NCI-H1092 treated with DMSO at 0.1 percent for 48 hours (cell line): Measurements from ENCODE around the gene UNC5C.

Experiments
- DNase-seq: peaks from one replicate; lab custom pipeline; 2025; lab: John Stamatoyannopoulos, UW

The UNC5C gene

DNA sequence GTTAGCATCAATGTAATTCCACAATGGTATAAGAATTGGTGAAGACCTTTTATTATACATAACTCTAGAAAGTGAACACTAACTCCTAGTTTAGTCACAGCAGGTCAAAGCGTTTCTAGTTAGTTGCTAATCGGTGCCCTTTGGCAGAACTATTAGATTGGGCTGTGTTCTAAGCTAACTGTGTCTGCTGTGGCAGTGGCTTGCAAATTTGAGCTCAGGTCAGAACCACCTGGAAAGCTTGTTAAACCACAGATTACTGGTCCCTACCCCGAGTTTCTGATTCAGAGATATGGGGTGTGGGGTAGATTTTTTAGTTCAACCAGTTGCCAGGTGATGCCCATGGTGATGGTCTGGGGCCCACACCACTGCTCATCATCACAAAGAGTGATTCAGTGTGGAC, 332.1 kb downstream of the UNC5C start:
- no peak for DNase-seq

DNA sequence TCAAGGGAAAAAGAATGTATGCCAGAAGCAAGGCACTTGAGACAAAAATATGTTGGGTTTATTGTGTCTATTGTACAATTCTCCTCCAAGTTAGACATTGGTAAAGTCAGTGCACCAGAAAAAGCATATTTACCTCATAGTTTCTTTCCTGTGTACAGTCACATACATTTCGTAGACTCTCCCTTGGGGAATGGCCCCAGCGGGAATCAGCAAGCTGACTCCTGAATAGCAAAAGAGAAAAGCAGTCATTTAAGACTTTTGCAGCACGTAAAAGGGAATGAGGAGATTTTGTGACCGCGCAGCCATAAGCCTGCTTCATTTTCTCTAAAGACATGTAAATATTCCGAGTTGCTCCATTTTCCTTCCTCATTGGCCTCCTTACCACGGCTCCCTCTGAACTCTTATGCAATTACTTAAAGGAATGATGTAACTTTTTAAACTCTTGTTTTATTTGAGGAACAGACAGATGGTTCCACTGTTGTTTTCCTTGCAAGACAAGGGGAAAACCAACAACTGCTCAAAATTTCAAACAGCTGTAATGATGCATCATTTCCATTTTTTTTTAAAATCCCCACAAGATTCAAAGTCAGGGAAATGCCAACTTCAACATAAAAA, 332.7 kb downstream of the UNC5C start:
- DNase-seq: no peak

DNA sequence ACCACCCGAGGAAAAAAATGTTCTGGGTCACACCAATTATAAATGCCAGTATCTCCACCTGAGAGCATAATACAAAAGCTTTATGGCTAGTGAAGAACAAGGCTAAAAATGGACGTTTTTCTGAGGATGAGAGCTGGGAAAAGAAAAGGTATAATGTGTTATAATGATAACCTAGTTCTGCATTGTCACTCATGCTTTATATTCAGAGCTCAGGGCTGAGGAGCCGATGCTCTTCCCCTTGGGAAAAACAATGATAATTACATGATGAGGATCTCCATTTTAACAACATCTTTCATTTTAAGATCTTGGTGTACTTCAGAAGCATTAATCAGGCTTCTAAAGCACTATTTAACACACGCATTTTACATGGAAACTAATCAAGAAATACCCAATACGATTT, 333.7 kb downstream of the UNC5C start:
- DNase-seq: no peak

DNA sequence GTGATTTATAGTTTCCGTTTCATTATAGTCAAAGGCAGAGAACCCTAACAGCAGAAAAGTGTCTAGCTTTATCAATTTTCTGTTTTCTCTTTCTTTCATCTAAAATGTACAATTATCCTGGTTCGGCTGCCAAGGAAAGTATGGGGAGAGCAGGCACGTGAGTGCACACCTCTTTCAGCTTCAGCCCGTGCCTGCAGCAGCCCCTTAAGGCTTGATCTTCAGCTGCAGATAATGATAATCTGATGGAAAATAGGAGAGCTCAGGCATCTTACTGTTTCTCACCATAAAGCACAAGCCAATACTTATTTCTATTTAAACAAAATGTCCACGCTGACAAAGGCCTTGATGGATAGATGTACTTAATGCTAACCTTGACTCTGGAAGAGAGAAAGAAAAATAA, 334.4 kb downstream of the UNC5C start:
- DNase-seq: no peak

DNA sequence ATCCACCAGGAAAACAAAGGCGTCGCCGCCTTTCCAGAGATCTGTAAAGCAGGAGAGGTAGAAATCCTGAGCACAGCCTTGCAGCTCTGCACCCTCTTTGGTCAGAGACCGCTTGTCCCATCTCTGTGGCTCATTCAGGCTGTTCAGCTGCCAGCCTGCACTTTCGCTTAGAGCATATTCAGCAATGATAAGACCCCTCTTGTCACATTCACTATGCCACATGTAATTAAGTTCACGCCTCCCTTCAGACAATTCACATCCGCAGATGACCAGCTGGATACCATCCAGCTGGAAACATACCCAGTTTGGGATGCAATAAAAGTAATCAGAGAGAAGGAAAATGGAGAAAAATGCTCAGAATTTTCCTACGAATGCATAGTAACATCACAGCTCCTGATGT, 335.4 kb downstream of the UNC5C start:
- DNase-seq: no peak

DNA sequence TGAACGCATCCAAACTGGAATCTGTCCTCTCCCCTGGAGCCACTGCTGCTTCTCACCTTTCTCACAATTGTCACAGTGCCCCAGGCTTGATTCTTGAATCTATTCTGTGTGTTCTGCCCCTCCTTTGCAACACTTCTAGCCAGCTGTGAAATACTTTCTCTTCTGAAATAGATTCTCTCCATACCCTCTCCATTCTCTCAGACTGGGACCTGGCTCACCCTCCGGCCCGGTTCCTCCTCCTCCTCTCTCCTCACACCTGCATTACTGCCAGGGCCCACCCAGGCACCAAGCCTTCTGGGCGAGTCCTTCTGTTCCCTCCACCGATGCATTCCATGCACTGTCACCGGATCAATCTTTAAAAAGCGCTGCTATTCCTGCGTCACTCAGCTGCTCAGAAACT, 336.1 kb downstream of the UNC5C start:
- DNase-seq: no peak

DNA sequence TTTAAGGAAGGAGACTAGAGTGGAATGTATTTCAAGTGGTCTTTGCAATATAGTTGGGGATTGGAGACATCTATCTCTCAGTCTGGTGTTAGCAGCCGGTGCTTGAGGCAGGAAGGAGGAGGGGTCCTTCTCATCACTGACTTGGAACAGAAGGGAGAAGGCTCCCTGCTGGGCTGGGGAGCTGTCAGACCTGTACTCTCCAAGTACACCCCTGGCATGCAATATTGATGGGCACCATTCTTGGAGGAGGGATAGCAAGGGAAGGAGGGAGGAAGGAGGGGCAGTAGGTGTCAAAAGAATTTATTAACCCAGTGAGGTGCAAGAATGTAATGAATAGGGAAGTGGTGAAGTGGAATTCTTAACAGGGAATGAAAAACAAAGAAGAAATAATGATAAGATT, 338.8 kb downstream of the UNC5C start:
- no peak for DNase-seq

DNA sequence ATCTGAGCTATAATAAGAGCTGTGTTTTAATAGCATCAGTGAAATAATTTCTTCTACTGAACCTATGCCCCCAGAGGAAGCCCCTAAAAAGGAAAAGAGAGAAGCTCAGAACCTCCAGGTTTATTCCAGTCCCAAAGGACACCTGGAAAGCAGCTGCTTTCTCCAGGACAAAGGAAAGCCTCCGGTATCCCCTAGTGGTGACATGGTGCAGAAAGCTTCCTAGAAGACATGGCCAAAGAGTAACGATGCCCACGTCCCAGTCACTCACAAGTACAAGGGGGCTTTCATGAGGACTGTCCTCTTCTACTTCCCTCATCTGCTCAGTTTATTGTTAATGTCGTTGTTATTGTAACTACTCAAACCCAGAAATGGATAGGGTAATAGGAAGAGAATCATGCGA, 343.9 kb downstream of the UNC5C start:
- no peak for DNase-seq

DNA sequence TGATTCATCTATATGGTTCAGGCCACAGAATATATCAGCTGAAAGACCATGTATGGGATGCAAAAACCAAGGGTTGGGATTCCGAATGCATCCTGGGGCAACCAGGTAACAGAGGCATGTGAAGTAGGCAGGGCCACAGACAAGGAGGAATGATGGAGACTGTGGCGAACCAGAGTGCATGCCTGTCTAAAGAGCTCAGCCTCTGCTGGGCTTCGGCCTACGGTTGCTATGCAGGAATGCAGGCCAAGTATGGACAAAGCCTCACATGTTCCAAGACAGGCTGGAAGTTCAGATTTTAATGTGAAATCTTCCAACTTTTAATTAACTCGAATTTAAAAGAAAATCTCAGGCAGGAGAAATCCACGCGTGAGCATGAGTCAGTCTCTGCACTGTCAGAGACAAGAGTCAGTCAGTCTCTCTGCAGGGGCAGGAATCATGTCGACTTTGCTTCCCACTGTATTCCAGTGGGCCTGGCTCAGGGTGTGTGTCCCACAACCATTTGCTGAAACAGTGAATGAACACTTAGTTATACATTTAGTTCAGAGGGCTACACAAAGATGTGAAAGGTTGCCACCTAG, 344.4 kb downstream of the UNC5C start:
- DNase-seq: no peak

DNA sequence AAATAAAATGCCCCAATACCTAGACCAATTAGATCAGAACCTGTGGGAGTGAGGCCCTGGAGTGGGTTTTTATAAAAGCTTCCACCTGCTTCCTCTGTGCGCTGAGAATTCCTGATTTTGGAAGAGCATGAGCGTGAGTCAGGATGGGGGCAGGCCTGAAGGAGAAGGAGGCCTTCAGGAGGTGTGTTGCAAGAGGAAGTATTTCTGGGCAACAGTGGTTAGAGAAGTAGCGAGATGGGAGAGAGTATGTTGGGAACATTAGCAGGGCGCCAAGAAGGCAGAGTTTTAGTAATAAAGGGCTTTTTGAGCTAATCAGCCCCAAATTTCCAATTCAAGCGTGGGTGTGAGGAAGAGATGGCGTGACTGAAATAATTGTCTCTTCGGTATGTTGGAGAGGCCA, 349.8 kb downstream of the UNC5C start:
- DNase-seq: no peak

DNA sequence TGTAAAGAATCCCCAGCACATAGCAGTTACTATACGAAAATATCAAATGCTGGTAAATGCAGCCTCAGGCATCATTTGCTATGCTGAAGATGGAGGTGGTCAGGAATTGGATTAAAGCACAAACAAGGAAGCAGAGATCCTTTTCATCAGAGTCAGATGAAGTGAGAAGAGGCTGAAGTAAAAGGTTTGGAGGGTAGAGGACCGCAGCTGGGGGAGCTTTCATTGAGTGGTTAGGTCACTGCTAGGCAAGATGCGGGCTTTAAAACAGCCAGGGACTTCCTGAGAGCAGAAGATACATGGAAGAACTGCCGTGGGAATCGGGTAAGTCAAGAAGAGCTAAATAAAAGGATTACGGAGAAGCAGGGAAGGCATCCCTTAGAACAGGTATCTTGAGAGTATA, 351.4 kb downstream of the UNC5C start:
- no peak for DNase-seq

DNA sequence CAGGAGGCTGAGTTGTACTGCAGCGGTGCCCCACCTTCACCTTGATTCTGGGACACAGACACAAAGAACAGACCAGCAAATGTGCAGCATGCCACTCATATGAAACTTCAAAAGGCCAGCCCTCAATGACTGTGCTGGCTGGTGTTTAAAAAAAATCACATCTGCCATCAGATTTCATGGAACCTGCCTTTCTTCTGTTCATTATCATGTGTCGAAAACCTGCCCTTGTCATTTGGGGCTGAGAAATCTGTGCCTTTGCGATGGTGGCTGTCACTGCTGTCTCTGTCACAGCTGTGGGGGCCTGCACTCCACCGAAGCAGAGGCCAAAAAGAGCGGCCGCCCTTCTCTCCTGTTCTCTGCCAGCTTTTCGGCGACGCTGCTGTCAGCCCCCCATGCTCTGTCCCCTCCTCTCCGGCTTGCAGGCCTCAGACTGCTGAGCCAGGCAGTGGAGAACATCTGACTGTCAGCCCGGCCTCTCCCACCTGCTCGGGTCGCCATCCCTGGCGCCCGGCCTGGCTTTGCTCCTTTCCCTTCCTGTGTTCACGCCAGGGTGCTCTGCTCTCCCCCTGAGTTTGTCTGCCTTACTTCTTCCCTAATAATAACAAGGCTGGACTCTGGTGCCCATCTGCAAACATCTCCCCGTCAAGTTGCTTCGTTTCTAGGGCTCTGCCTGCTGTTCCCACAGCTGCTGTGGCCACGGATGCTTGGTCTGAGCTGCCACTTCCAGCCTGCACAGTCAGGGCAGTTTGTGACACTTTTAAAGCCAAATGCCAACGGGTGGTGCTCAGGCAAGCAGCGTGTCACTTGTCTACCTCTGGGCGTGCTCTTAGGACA, 355.2 kb downstream of the UNC5C start:
- no peak for DNase-seq

DNA sequence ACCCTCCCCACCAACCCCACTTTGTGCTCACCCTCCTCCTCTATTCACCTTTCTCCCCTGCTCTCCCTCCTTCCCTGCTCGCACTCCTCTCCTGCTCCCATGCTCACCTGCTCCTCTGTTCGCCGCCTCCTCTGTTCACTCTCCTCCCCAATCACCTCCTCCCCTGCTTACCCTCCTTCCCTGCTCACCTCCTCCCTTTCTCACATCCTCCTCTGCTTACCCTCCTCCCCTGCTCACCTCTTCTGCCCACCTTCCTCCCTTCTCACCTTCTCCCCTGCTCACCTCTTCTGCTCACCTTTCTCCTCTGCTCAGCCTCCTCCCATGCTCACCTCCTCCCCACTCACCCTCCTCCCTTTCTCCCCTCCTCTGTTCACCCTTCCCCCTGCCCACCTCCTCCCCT, 357.2 kb downstream of the UNC5C start:
- no peak for DNase-seq

DNA sequence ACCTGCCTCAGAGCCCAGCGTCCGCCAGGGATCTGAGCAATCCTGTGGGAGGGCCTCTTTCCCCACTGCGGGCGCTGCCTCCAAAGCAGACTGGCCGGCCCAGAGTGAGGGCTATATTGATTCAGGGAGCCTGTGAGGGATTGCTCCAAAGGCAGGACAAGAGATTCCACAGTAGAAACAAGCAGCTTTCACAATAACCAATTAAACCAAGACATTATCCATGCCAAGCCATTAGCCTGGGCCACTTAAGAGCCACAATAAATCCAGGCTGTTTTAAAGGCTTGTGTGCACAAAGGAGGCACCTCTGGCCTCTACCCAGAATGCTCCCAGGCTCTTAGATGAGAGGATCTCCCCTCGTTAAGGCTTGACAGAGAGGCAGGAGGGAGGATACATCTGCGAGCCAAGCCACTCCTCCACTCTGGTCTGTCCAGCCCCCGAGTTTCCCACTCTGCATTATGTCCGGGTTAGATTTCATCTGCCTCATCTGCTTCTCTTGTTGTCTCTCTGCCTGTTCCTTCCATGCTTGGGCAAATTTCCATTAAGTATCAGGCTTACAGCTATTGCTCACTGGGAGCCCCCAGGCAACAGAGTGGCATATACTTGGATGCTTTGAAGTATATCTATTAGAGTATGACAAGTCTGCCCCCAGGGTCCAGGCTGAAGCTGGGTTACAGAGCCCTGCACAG, 357.9 kb downstream of the UNC5C start:
- peak; percentile 11 for DNase-seq

DNA sequence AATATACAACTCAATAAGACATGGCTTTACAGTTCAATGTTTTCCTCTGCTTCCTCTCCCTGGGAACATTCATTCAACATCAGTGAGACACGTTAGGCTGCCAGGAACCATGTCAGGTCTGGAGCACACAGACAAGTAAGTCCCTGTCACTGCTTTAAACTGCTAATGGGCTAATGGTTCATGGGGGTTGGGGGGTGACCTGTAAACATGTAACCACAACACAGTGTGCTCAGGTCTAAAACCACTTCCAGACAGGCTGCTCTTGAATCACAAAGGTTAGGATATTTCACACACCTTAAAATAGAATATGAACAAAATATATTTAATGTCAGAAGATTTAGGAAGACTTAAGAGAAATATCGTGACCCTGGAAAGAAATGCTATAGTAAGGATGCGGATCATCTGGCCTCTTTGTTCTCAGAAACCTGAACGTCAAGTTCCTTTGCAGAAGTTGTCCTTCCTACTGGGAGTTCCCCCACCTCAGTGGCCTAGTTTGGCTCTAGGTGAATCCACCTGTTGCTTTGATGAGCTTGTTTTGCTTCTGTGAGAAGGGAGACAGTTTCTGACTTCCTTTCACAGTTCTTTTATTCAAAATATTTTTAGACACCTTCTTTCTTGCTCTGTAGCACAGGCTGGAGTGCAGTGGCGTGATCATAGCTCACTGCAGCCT, 359.9 kb downstream of the UNC5C start:
- no peak for DNase-seq

DNA sequence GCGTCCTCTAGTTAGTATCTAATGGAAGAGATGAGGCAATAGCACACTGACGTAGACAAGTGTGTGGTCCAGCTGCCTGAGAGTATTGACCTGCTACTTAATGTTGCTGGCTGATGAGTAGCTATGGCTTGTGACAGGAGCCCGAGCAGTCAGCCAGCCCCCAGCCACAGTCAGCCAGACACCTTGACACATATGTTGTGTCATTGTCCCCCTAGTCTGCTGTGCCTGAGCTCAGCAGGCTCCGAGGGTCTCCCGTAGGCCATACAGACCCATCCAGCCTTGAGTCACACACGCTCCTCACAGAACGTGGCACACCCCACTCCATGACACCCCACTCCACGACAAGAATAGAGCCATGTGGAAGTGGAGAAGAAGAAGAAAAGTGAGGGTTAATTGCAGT, 362.1 kb downstream of the UNC5C start:
- no peak for DNase-seq

DNA sequence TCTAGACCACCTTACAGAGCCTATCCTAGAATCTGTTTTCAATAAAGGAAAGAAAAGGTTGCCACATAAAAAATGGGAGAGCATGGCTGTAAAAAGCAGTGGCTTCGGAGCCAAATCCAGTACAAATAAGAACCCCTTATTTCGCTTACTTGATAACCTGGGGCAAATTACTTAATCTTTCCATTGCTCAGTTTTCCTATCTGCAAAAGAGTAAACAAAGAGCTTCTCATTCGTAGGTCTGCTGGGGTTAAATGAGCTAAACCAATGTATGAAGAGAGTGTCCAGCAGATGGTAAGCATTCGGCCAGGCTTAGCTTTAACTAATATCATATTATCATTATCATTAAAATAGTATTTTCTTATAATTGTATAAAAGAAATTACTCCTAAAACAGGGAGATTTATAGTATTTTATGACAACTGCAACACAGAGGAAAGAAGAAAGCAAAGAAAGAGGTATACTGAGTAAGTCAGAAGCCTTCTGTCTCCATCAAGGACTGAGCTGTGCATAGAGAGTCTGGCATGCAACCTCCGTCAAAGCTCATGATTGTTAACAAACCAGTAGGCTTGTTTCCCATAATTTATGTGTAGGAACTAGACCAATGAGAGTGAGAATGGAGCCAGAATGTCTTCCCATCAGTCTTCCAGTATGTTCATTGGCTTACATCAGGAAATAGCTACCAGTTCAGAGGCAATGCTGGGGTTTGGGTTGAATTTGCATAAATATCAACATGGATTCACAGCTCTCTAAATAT, 364.9 kb downstream of the UNC5C start:
- DNase-seq: no peak

DNA sequence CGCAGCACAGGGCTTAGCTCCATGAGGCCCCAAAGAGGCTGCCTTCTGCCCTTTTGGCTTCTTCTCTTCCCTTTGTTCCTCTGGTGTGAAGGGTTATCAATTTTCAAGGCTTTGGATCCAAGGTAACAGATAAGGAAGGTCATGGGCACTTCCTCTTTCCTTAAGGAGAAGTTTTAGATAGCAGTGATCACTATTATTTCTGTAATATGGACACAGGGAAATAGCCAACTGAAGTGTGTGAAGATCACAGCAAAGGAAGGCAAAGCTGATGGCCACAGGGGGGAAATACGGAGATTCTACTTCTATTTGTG, 366.8 kb downstream of the UNC5C start:
- DNase-seq: no peak

DNA sequence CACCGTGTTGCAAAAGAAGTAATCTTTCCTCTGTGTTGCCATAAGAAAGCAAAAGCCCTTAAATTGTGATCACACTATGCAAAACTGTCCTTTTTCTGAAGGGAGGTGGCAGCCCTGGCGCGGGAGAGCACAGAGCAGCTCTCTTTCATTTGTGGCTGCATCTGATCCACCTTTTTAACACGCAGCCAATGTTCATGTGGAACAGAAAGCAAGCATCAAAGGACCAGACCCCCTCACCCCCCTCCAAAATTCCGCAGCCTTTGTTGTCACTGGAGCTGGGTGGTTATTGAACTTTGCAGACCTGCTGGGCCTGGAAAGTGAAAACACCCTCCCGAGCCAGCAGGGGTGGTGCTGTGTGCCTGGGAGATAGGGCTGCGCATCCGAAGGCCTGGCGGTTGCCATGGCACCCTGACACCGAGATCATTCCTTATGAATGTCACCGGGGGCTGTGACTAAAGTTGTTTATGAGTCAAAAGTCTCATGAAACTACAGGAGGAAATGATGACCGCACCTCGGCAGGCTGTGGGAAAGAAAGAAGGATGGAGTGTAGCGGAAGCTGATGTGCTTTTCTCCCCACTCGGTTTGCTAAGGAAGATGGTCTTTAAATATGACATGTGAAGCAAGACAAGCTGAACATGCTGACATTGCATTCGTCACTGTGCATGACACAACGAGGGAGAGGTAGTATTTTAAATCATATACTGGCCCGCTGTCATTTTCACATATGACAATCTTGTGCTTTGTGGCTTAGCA, 367.4 kb downstream of the UNC5C start:
- DNase-seq: no peak

DNA sequence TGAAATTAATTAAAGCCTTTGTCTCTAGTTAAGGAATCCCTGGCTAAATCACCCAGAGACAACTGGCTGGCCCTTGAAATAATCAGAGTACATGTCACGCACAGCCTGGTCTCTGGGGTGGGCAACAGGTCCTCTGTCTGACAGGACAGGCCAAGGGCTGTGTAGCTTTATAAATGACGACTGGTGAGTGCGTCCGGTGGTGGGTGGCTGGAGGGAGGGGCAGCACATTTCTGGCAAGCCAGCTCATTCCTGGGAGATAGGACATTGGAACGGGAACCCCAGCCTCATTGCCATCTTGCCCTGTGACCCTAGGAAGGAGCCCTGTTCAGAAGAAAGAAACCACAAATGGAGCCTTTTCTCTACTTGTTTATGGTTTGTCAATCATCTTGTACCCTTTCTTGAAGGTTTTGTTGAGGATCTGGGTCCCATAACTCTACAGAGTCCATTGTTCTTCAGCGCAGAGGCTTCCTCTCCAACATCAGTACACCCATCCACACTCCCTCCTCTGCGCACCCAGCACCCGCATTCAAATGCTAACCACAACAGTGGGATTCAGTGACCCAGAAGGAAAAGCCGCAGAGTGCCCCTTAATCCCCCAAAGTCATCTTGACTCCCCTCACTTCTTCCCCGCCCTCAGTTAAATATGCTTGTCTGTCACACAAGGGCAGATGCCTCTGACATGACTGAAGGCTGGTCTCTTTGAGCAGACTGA, 368.1 kb downstream of the UNC5C start:
- DNase-seq: no peak
